ENCODE data around the gene OR52R1. TPM values are rescaled to one million over a fixed set of nuclear protein-coding genes. Genes with fewer than 3 reads are reported as not detected.

OR52R1 gene
- total RNA-seq, 4 donors from 2014 or later = not detected

DNA sequence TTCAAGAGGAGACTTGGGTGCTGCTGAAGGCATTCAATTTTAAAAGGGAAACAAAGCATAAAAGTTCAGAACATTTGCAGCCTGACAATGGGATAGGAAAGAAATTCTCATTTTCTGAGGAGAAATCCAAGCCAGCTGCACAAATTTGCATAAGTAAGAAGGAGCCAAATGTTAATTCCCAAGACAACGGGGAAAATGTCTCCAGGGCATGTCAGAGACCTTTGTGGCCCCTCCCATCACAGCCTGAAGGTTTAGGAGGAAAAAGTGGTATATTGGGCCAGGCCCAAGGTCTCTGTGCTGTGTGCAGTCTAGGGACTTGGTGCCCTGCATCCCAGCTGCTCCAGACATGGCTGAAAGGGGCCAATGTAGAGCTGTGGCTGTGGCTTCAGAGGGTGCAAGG lies 21.7 kb downstream of the OR52R1 start:
- TF ChIP-seq POLR2A (IDR thresholded peaks at IDR 0.05) = no peak
- TF ChIP-seq, protein P1, sequence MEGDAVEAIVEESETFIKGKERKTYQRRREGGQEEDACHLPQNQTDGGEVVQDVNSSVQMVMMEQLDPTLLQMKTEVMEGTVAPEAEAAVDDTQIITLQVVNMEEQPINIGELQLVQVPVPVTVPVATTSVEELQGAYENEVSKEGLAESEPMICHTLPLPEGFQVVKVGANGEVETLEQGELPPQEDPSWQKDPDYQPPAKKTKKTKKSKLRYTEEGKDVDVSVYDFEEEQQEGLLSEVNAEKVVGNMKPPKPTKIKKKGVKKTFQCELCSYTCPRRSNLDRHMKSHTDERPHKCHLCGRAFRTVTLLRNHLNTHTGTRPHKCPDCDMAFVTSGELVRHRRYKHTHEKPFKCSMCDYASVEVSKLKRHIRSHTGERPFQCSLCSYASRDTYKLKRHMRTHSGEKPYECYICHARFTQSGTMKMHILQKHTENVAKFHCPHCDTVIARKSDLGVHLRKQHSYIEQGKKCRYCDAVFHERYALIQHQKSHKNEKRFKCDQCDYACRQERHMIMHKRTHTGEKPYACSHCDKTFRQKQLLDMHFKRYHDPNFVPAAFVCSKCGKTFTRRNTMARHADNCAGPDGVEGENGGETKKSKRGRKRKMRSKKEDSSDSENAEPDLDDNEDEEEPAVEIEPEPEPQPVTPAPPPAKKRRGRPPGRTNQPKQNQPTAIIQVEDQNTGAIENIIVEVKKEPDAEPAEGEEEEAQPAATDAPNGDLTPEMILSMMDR (IDR thresholded peaks at IDR 0.05 in 4 of 5, conservative IDR thresholded peaks at IDR 0.05 in 1 of 5) = no peak
- Histone ChIP-seq H3K27ac (no peak overlapping the region), H3K27me3 (no peaks in the 10 kb centered on the region), H3K36me3 (no peaks in the 10 kb centered on the region), H3K4me1 (no peaks in the 10 kb centered on the region), H3K4me3 (no peak overlapping the region), H3K9me3 (no peaks in the 10 kb centered on the region)
- no peak for ATAC-seq
- DNase-seq = no peak
- intact Hi-C loops (cut with DNase I; ENCODE audit: low total_unique reads) = no loop called here
- in situ Hi-C loops (cut with MboI; ENCODE audit: low sequenced_read_pairs in 4 of 4) = no loop called here

DNA sequence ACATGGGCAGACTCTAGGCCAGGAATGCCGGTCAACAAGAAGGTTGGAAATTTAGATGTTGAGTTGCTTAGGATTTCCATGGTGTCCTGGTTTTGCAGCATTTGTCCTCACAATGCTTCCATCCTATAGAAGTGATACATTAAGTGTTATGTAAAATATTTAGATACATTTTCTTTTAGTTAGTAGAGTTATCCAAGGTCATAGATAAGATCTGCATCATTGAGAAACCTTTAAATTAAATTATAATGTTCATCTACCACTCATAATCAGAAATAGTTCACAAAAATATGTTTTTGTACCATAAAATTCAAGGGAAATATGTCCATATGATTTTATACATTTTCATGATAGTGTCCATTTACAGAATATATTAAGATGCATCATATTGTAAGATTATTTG lies 34.3 kb downstream of the OR52R1 start, which contains the start of gene OR51F1:
TSS of gene OR51F1 (minus strand) at position 101 of the 400 bp plus-strand sequence. CDS start at position 101, 0 bp downstream.
- no peak within 1 kb of the TSS for H3K4me3 ChIP-seq
- H3K27ac ChIP-seq = no peak within 1 kb of the TSS
- no peaks in the 10 kb centered on the region for H3K27me3 ChIP-seq
- intact Hi-C loops (cut with DNase I; ENCODE audit: low total_unique reads) (no loop called here), in situ Hi-C loops (cut with MboI; ENCODE audit: low sequenced_read_pairs in 4 of 4) (no loop called here)
- DNase-seq = no peak
- no peaks in the 10 kb centered on the region for H3K36me3 ChIP-seq
- H3K4me1 ChIP-seq = no peaks in the 10 kb centered on the region
- no peak for TF ChIP-seq POLR2A (IDR thresholded peaks at IDR 0.05)
- TF ChIP-seq, protein P1 (IDR thresholded peaks at IDR 0.05 in 4 of 5, conservative IDR thresholded peaks at IDR 0.05 in 1 of 5) = no peak
- H3K9me3 ChIP-seq = no peaks in the 10 kb centered on the region
- ATAC-seq = no peak

DNA sequence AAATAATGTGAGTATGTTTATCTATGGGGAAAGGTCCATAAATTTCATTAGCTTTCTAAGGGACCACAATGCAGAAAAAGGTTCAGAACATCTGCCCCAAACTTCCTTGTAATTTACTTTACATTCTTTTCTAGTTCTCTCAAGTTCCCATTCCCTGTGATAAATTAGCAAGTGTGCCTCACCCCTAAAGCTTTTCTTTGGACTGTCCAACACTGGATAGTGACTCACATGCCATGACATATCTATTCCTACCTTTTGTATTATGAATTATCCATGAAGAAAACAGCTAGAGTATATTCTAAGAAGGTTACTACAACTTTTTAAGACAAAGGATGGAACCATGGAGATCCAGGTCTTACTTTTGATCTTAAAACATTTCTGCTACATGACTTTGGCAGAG lies 36.1 kb downstream of the OR52R1 start:
- in situ Hi-C loops (cut with MboI; ENCODE audit: low sequenced_read_pairs in 4 of 4) = no loop called here
- intact Hi-C loops (cut with DNase I; ENCODE audit: low total_unique reads) = no loop called here
- no peaks in the 10 kb centered on the region for H3K9me3 ChIP-seq
- DNase-seq (no peak), ATAC-seq (no peak)
- no peak overlapping the region for H3K27ac ChIP-seq
- no peaks in the 10 kb centered on the region for H3K4me1 ChIP-seq
- no peaks in the 10 kb centered on the region for H3K27me3 ChIP-seq
- no peak overlapping the region for H3K4me3 ChIP-seq
- H3K36me3 ChIP-seq = no peaks in the 10 kb centered on the region
- TF ChIP-seq, protein P1 (IDR thresholded peaks at IDR 0.05 in 4 of 5, conservative IDR thresholded peaks at IDR 0.05 in 1 of 5) = no peak
- TF ChIP-seq POLR2A (IDR thresholded peaks at IDR 0.05) = no peak

DNA sequence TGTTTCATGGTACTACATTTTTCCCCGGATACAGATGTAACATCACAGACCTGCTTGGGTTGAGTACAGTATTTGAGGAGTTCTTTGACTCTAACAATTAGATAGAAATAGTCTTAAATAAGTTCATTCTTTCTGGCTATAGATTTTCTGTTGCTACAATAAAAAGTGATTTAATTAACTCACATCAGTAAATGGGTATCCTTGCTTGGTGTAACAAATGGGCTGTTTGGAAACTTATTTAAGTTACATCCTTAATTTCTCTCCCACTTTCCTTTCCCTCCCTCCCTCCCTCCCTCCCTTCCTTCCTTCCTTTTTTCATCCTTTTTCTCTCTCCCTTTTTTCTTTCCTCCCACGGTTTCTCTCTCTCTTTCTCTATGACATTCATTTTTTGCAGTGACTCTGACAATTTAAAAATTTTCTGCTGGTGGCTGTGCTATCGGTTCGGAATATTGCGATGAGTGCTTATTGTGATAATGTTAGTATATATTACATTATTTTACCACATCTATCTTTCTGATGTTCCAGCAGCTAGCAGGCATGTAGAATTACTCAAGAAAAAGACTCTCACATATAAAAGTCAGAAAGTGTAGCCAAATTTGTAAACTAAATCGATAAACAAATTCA lies 37.6 kb downstream of the OR52R1 start:
- in situ Hi-C loops (cut with MboI; ENCODE audit: low sequenced_read_pairs in 4 of 4) = no loop called here
- ATAC-seq (no peak), DNase-seq (no peak)
- Histone ChIP-seq H3K27ac (no peak overlapping the region), H3K36me3 (no peaks in the 10 kb centered on the region), H3K9me3 (no peaks in the 10 kb centered on the region), H3K27me3 (no peaks in the 10 kb centered on the region), H3K4me3 (no peak overlapping the region), H3K4me1 (no peaks in the 10 kb centered on the region)
- TF ChIP-seq POLR2A (IDR thresholded peaks at IDR 0.05) = no peak
- TF ChIP-seq, protein P1 (IDR thresholded peaks at IDR 0.05 in 4 of 5, conservative IDR thresholded peaks at IDR 0.05 in 1 of 5) = no peak
- intact Hi-C loops (cut with DNase I; ENCODE audit: low total_unique reads) = no loop called here

DNA sequence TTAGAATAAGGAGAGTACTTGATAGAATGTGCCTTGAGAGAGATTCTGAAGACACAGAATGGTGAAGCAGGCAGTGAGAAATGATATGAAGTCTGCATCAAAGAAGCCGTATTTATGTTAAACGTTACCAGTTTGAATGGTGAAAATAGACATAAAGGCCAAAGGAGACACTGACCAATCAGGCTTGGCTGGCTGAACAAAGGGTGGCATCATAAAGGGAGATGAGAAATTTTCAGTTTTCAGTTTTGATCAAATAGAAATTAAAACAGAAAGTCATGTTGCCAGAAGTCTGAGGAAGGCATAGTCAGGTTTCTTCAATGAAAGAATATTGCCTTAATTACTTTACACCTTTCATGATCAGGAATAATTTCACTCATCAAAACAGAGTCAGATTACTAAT lies 41.1 kb downstream of the OR52R1 start:
- Histone ChIP-seq H3K27me3 (no peaks in the 10 kb centered on the region), H3K4me1 (no peaks in the 10 kb centered on the region), H3K9me3 (no peaks in the 10 kb centered on the region), H3K27ac (no peak overlapping the region), H3K4me3 (no peak overlapping the region), H3K36me3 (no peaks in the 10 kb centered on the region)
- ATAC-seq (no peak), DNase-seq (no peak)
- in situ Hi-C loops (cut with MboI; ENCODE audit: low sequenced_read_pairs in 4 of 4) = no loop called here
- no peak for TF ChIP-seq POLR2A (IDR thresholded peaks at IDR 0.05)
- TF ChIP-seq, protein P1 (IDR thresholded peaks at IDR 0.05 in 4 of 5, conservative IDR thresholded peaks at IDR 0.05 in 1 of 5) = no peak
- intact Hi-C loops (cut with DNase I; ENCODE audit: low total_unique reads) = no loop called here

Data from gastrocnemius medialis (tissue), 4 donors.